Measurements from ENCODE around the gene CRYBG1.
A peak's percentile ranks its signal among the peaks of the same experiment; 100 is the strongest.

DNA sequence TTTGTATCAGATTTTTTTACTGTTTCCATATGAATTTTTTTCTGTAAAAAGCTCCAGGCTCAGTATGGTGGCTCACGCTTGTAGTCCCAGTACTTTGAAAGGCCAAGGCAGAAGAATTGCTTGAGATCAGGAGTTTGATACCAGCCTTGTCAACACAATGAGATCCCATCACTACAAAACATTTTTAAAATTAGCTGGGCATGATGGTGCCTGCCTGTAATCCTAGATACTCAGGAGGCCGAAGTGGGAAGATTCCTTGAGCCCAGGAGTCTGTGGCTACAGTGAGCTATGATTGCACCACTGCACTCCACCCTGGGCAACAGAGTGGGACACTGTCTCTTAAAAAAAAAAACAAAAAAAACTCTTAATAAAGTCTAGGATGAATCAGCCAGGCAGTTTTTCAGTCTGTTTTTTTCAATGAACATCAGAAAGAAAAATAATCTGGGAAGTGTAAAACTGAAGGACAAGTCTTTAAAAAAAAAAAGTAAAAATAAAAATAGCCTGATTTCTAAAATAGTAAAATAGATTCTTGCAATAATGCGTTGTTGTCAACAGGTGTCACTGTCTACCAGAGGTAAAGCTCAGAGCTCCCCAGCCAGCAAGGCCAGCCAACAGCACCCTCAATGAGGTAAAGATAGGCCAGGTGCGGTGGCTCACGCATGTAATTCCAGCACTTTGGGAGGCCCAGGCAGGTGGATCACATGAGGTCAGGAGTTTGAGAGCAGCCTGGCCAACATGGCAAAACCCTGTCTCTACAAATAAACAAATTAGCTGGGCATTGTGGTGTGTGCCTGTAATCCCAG lies 25.7 kb upstream of the CRYBG1 start:
- peak; percentile 80 for TF ChIP-seq CTCF (conservative IDR thresholded peaks at IDR 0.05)
- no peak for TF ChIP-seq ZFX (IDR thresholded peaks at IDR 0.05)
